Astrocyte of the spinal cord (primary cell): ENCODE results near the gene LSAMP.

Experiments used
- DNase-seq: peaks from one replicate; pipeline ENCODE4 v3.0.0; 2011; ENCODE audit warnings: low read depth, low spot score
- H3K4me3 ChIP-seq: 2 replicates; pipeline ENCODE4 v1.5.1; 2011; ENCODE audit warnings: low read depth, mild to moderate bottlenecking, low read length, moderate library complexity
- CTCF ChIP-seq: IDR thresholded peaks from 2 replicates; pipeline ENCODE4 v1.5.1; 2012; ENCODE audit warnings: low read depth, mild to moderate bottlenecking, low read length, inconsistent platforms
- in situ Hi-C: cut with HindIII; loops from 2 replicates; pipeline ENCODE4 v1.10.0; 2017; ENCODE audit warnings: low sequenced_read_pairs

LSAMP gene

DNA sequence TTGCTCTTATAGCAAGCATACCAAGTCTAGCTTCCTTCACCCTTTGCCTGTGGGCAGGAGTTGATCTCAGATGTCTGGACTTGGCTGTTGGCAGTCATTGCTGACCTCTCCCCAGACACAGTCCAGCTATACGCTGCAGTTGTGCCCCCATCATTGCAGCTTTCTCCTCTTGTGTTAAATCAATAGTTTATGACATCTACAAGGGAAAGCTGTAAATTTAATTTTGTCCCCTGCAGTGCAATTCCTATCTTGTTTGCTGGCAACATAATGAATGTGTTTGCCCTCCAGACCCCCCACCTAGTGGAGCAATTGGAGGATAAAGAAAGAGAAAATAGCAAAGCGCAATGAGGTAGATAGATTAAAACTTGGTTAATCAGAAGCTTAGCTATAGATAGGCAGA, 280.2 kb downstream of the LSAMP start:
- no peak overlapping the region for H3K4me3 ChIP-seq
- no peak for DNase-seq
- in situ Hi-C loops, result no loop called here
- no peak for TF ChIP-seq CTCF

GRCh38 chr3:116164039-116164438, 281.2 kb downstream of the LSAMP start:
- TF ChIP-seq CTCF, result no peak
- DNase-seq, result no peak
- in situ Hi-C loops, result no loop called here

DNA sequence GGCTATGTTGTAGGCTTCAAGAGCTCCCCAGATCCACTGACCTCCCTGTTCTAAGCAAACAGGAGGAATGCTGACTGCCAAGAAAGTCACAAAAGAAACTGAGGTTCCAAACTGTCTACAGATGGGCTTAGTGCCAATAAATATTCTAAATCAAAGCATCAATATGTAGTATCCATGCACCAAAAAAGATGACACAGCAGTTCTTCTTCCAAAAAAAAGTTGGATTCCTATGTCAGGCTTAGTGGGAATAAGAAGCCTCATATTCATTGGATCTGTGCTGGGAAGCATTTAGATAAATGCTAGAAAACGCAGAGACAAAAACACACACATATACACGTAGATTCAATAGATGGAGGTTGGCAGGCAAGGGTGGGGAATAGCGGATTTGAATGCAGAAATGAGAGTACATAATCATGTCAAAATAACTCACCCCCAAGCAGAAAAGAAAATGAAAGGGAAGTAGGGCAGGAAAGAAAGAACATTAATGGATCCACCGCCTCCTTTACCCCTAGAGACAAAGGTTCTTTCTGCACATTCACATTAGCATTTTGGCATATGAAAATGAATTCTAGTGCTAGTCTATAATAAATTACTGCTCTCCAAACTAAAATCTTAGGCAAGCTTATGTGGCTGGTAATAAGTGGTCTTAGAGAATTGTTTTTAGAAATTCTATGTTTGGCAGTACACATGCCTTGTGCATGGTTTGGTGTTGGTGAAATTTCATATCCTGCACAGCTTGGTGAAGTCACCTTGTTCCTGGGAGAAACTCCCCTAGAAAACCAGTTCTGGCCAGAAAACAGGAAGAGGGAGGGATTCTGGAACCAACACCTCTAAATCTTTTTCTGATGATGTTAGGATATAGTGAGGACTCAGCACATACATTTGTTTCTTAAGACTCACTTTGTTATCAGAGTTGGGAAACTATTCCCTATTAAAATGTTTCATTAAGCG, 283.4 kb downstream of the LSAMP start:
- no peak for TF ChIP-seq CTCF
- no peak for DNase-seq
- in situ Hi-C loops, result no loop called here
- no peak overlapping the region for H3K4me3 ChIP-seq

More at GRCh38 chr3:116164039-116164438, 281.2 kb downstream of the LSAMP start:
- no peak overlapping the region for H3K4me3 ChIP-seq

GRCh38 chr3:116160594-116160993, 284.7 kb downstream of the LSAMP start:
- in situ Hi-C loops, result no loop called here
- no peak for DNase-seq
- no peak overlapping the region for H3K4me3 ChIP-seq
- TF ChIP-seq CTCF, result no peak

DNA sequence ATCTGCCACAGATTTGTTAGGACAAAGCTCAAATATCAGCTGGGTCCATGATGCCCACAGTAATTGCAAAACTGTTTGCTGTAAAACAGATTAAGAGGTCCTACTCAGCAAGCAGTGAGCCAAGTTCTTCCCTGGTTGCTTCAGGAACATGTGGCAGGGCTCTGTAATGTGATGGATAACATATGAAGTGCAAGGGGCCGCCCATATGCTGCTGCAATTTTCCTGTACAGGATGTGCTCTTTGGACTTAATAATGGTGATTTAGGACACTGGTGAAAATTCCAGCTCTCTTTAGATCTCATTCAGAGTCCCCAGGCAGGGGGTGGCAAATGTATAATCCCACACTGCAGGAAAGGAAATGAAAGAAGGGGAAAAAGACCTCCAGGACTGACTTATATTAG, 289.4 kb downstream of the LSAMP start:
- TF ChIP-seq CTCF, result no peak
- in situ Hi-C loops, result no loop called here
- DNase-seq, result no peak
- no peak overlapping the region for H3K4me3 ChIP-seq

- in situ Hi-C loops, result no loop called here
- TF ChIP-seq CTCF, result no peak
- no peak overlapping the region for H3K4me3 ChIP-seq
- DNase-seq, result no peak
Observed at GRCh38 chr3:116154389-116154788, 290.9 kb downstream of the LSAMP start.
